22Rv1 (cell line): ENCODE data around the gene SLC17A5.

Experiments used
- ZFX ChIP-seq: fragments of 450-650 bp; IDR thresholded peaks from 2 replicates; pipeline ENCODE4 v1.6.1; 2017; ENCODE audit warnings: antibody characterized with exemption, borderline replicate concordance
- TF ChIP-seq, protein P1 (sequence below): fragments of 450-650 bp; IDR thresholded peaks from 2 replicates; pipeline ENCODE4 v1.5.1; 2017; ENCODE audit warnings: mild to moderate bottlenecking

GRCh38 chr6:73664701-73665100 is 10.9 kb upstream of the SLC17A5 start:
- TF ChIP-seq, protein P1, sequence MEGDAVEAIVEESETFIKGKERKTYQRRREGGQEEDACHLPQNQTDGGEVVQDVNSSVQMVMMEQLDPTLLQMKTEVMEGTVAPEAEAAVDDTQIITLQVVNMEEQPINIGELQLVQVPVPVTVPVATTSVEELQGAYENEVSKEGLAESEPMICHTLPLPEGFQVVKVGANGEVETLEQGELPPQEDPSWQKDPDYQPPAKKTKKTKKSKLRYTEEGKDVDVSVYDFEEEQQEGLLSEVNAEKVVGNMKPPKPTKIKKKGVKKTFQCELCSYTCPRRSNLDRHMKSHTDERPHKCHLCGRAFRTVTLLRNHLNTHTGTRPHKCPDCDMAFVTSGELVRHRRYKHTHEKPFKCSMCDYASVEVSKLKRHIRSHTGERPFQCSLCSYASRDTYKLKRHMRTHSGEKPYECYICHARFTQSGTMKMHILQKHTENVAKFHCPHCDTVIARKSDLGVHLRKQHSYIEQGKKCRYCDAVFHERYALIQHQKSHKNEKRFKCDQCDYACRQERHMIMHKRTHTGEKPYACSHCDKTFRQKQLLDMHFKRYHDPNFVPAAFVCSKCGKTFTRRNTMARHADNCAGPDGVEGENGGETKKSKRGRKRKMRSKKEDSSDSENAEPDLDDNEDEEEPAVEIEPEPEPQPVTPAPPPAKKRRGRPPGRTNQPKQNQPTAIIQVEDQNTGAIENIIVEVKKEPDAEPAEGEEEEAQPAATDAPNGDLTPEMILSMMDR: no peak
- TF ChIP-seq ZFX: no peak
